SK-N-SH treated with all-trans-retinoic acid at 6 μM for 48 hours (cell line): ENCODE measurements around the gene MAGED2.
A peak's percentile ranks its signal among the peaks of the same experiment; 100 is the strongest.

Experiments used
- ATAC-seq: fragments of 200-7000 bp; cut with Tn5 transposase; 3 replicates; pipeline ENCODE4 v1.9.1; 2020; ENCODE audit warnings: mild to moderate bottlenecking, moderate library complexity
- ARNTL ChIP-seq: fragments of 450-650 bp; formaldehyde crosslinking; IDR thresholded peaks from 2 replicates; pipeline ENCODE4 v1.5.0; 2020; ENCODE audit warnings: low read depth, mild to moderate bottlenecking, moderate library complexity, borderline replicate concordance
- BACH2 ChIP-seq: fragments of 250-450 bp; sonication (Bioruptor Pico); IDR thresholded peaks from 2 replicates; pipeline ENCODE4 v1.9.0; 2021; ENCODE audit warnings: mild to moderate bottlenecking, borderline replicate concordance
- CREB5 ChIP-seq: fragments of 250-450 bp; sonication (Bioruptor Pico); IDR thresholded peaks from 2 replicates; pipeline ENCODE4 v1.5.1; 2020; ENCODE audit warnings: low read depth, mild to moderate bottlenecking, moderate library complexity
- CSDC2 ChIP-seq: fragments of 250-450 bp; sonication (Bioruptor Pico); IDR thresholded peaks from 2 replicates; pipeline ENCODE4 v1.5.0; 2020; ENCODE audit warnings: mild to moderate bottlenecking, moderate library complexity
- CSRNP3 ChIP-seq: fragments of 250-450 bp; sonication (Bioruptor Pico); IDR thresholded peaks from 2 replicates; pipeline ENCODE4 v1.5.1; 2021; ENCODE audit warnings: mild to moderate bottlenecking, moderate library complexity
- ESRRG ChIP-seq: fragments of 250-450 bp; sonication (Bioruptor Pico); IDR thresholded peaks from 2 replicates; pipeline ENCODE4 v1.6.1; 2021; ENCODE audit warnings: mild to moderate bottlenecking
- GLIS3 ChIP-seq: fragments of 250-450 bp; sonication (Bioruptor Pico); IDR thresholded peaks from 2 replicates; pipeline ENCODE4 v1.5.0; 2020; ENCODE audit warnings: mild to moderate bottlenecking, moderate library complexity
- ISL1 ChIP-seq: fragments of 250-450 bp; sonication (Bioruptor Pico); IDR thresholded peaks from 2 replicates; pipeline ENCODE4 v2.1.2; 2022; ENCODE audit warnings: mild to moderate bottlenecking, moderate library complexity
- OSR1 ChIP-seq: fragments of 250-450 bp; sonication (Bioruptor Pico); IDR thresholded peaks from 2 replicates; pipeline ENCODE4 v1.8.0; 2022; ENCODE audit warnings: moderate library complexity, mild to moderate bottlenecking, inconsistent platforms
- PATZ1 ChIP-seq: fragments of 250-450 bp; sonication (Bioruptor Pico); IDR thresholded peaks from 2 replicates; pipeline ENCODE4 v1.8.0; 2020; ENCODE audit warnings: mild to moderate bottlenecking, moderate library complexity, borderline replicate concordance
- PPARA ChIP-seq: fragments of 250-450 bp; sonication (Bioruptor Pico); IDR thresholded peaks from 2 replicates; pipeline ENCODE4 v1.5.0; 2020; ENCODE audit warnings: mild to moderate bottlenecking, borderline replicate concordance
- SNAI2 ChIP-seq: fragments of 250-450 bp; sonication (Bioruptor Pico); IDR thresholded peaks from 2 replicates; pipeline ENCODE4 v1.5.0; 2020; ENCODE audit warnings: mild to moderate bottlenecking, moderate library complexity
- TCF4 ChIP-seq: fragments of 250-450 bp; sonication (Bioruptor Pico); IDR thresholded peaks from 2 replicates; pipeline ENCODE4 v1.8.0; 2021; ENCODE audit warnings: mild to moderate bottlenecking, moderate library complexity, borderline replicate concordance
- TOX ChIP-seq: fragments of 250-450 bp; sonication (Bioruptor Pico); IDR thresholded peaks from 2 replicates; pipeline ENCODE4 v1.8.0; 2021; ENCODE audit warnings: mild to moderate bottlenecking, moderate library complexity, borderline replicate concordance
- ZFP3 ChIP-seq: fragments of 250-450 bp; sonication (Bioruptor Pico); IDR thresholded peaks from 2 replicates; pipeline ENCODE4 v1.5.0; 2020; ENCODE audit warnings: mild to moderate bottlenecking, moderate library complexity
- ZFP30 ChIP-seq: fragments of 450-650 bp; formaldehyde crosslinking; IDR thresholded peaks from 2 replicates; pipeline ENCODE4 v1.5.0; 2022; ENCODE audit warnings: mild to moderate bottlenecking, moderate library complexity
- ZNF565 ChIP-seq: fragments of 450-650 bp; formaldehyde crosslinking; conservative IDR thresholded peaks from 2 replicates; pipeline ENCODE4 v1.5.0; 2020; ENCODE audit warnings: low read depth, mild to moderate bottlenecking, moderate library complexity
- ZNF70 ChIP-seq: fragments of 450-650 bp; formaldehyde crosslinking; IDR thresholded peaks from 2 replicates; pipeline ENCODE4 v1.5.0; 2020; ENCODE audit warnings: mild to moderate bottlenecking, moderate library complexity
- TF ChIP-seq, protein P1 (sequence below): fragments of 250-450 bp; sonication (Bioruptor Pico); IDR thresholded peaks from 2 replicates; pipeline ENCODE4 v1.8.0; 2021; ENCODE audit warnings: low read depth, mild to moderate bottlenecking, moderate library complexity, borderline replicate concordance
- TF ChIP-seq, protein P2 (sequence below): fragments of 250-450 bp; sonication (Bioruptor Pico); IDR thresholded peaks from 2 replicates; pipeline ENCODE4 v1.5.0; 2020; ENCODE audit warnings: mild to moderate bottlenecking, moderate library complexity

MAGED2 gene, protein sequence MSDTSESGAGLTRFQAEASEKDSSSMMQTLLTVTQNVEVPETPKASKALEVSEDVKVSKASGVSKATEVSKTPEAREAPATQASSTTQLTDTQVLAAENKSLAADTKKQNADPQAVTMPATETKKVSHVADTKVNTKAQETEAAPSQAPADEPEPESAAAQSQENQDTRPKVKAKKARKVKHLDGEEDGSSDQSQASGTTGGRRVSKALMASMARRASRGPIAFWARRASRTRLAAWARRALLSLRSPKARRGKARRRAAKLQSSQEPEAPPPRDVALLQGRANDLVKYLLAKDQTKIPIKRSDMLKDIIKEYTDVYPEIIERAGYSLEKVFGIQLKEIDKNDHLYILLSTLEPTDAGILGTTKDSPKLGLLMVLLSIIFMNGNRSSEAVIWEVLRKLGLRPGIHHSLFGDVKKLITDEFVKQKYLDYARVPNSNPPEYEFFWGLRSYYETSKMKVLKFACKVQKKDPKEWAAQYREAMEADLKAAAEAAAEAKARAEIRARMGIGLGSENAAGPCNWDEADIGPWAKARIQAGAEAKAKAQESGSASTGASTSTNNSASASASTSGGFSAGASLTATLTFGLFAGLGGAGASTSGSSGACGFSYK

GRCh38 chrX:54807524-54808108, at the start of gene MAGED2:
MAGED2 (plus strand) TSS chrX:54807745; CDS start chrX:54809332, 1,587 bp downstream.
- TF ChIP-seq ZFP3 (CRISPR knock-in tag) (no peak), PATZ1 (CRISPR knock-in tag) (peak; percentile 88; the same call in 1 of the 2 replicates)
- peak; percentile 57 for ATAC-seq

- no peak for ATAC-seq
- no peak for TF ChIP-seq ZFP3 (CRISPR knock-in tag)
- TF ChIP-seq SNAI2 (CRISPR knock-in tag), result no peak
- TF ChIP-seq OSR1 (CRISPR knock-in tag), result no peak
- no peak for TF ChIP-seq TCF4 (CRISPR knock-in tag)
- TF ChIP-seq PPARA, result no peak
- no peak for TF ChIP-seq CSRNP3 (CRISPR knock-in tag)
- TF ChIP-seq GLIS3 (CRISPR knock-in tag), result no peak
- no peak for TF ChIP-seq ZNF70
- no peak for TF ChIP-seq ZFP30 (CRISPR knock-in tag)
- TF ChIP-seq BACH2 (CRISPR knock-in tag), result no peak
- no peak for TF ChIP-seq ARNTL (CRISPR knock-in tag)
- TF ChIP-seq, protein P1, sequence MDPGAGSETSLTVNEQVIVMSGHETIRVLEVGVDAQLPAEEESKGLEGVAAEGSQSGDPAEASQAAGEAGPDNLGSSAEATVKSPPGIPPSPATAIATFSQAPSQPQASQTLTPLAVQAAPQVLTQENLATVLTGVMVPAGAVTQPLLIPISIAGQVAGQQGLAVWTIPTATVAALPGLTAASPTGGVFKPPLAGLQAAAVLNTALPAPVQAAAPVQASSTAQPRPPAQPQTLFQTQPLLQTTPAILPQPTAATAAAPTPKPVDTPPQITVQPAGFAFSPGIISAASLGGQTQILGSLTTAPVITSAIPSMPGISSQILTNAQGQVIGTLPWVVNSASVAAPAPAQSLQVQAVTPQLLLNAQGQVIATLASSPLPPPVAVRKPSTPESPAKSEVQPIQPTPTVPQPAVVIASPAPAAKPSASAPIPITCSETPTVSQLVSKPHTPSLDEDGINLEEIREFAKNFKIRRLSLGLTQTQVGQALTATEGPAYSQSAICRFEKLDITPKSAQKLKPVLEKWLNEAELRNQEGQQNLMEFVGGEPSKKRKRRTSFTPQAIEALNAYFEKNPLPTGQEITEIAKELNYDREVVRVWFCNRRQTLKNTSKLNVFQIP (CRISPR knock-in tag), result no peak
- TF ChIP-seq ESRRG (CRISPR knock-in tag), result no peak
- no peak for TF ChIP-seq TOX (CRISPR knock-in tag)
- TF ChIP-seq, protein P2, sequence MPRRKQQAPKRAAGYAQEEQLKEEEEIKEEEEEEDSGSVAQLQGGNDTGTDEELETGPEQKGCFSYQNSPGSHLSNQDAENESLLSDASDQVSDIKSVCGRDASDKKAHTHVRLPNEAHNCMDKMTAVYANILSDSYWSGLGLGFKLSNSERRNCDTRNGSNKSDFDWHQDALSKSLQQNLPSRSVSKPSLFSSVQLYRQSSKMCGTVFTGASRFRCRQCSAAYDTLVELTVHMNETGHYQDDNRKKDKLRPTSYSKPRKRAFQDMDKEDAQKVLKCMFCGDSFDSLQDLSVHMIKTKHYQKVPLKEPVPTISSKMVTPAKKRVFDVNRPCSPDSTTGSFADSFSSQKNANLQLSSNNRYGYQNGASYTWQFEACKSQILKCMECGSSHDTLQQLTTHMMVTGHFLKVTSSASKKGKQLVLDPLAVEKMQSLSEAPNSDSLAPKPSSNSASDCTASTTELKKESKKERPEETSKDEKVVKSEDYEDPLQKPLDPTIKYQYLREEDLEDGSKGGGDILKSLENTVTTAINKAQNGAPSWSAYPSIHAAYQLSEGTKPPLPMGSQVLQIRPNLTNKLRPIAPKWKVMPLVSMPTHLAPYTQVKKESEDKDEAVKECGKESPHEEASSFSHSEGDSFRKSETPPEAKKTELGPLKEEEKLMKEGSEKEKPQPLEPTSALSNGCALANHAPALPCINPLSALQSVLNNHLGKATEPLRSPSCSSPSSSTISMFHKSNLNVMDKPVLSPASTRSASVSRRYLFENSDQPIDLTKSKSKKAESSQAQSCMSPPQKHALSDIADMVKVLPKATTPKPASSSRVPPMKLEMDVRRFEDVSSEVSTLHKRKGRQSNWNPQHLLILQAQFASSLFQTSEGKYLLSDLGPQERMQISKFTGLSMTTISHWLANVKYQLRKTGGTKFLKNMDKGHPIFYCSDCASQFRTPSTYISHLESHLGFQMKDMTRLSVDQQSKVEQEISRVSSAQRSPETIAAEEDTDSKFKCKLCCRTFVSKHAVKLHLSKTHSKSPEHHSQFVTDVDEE (CRISPR knock-in tag), result no peak
- no peak for TF ChIP-seq CSDC2 (CRISPR knock-in tag)
- TF ChIP-seq CREB5 (CRISPR knock-in tag), result no peak
- TF ChIP-seq ISL1 (CRISPR knock-in tag), result no peak
- no peak for TF ChIP-seq ZNF565 (CRISPR knock-in tag)
- TF ChIP-seq PATZ1 (CRISPR knock-in tag), result no peak
Observed at GRCh38 chrX:54758114-54759055, 49.2 kb upstream of the MAGED2 start.

- ATAC-seq, result peak; percentile 88
Observed at GRCh38 chrX:54774391-54775094, 33.0 kb upstream of the MAGED2 start.
